MM.1S (cell line): ENCODE data around the gene ABCB10.

Experiments
- DNase-seq: peaks from one replicate; pipeline ENCODE4 v3.0.0-alpha.2; 2015
- H2AFZ ChIP-seq: fragments of 300-600 bp; sonication (generic); 2 replicates; pipeline ENCODE4 v1.6.0; 2016; ENCODE audit warnings: antibody characterized with exemption, low read length
- H3F3A ChIP-seq: fragments of 300-600 bp; sonication (generic); 2 replicates; pipeline ENCODE4 v1.6.1; 2016; ENCODE audit warnings: mild to moderate bottlenecking, antibody characterized with exemption, low read length, moderate library complexity, mixed read lengths; ENCODE audit not compliant: insufficient read depth
- H3K27ac ChIP-seq: fragments of 300-600 bp; sonication (generic); 2 replicates; pipeline ENCODE4 v1.5.1; 2016; ENCODE audit warnings: mild to moderate bottlenecking, low read length
- H3K27me3 ChIP-seq: fragments of 300-600 bp; sonication (generic); replicated peaks from 2 replicates; pipeline ENCODE4 v1.6.0; 2016; ENCODE audit warnings: low read length; ENCODE audit not compliant: insufficient read depth
- H3K36me3 ChIP-seq: fragments of 300-600 bp; sonication (generic); replicated peaks from 2 replicates; pipeline ENCODE4 v1.6.1; 2016; ENCODE audit warnings: mild to moderate bottlenecking, low read length, mixed read lengths; ENCODE audit not compliant: insufficient read depth
- H3K4me1 ChIP-seq: fragments of 300-600 bp; sonication (generic); 2 replicates; pipeline ENCODE4 v1.6.1; 2016; ENCODE audit warnings: low read length, mixed read lengths
- H3K4me2 ChIP-seq: fragments of 300-600 bp; sonication (generic); 2 replicates; pipeline ENCODE4 v1.6.0; 2016; ENCODE audit warnings: low read depth, low read length
- H3K4me3 ChIP-seq: fragments of 300-600 bp; sonication (generic); 2 replicates; pipeline ENCODE4 v1.5.1; 2016; ENCODE audit warnings: low read length, mixed read lengths
- H3K79me2 ChIP-seq: fragments of 300-600 bp; sonication (generic); 2 replicates; pipeline ENCODE4 v1.6.1; 2016; ENCODE audit warnings: mixed run types, low read length, mixed read lengths
- H3K9ac ChIP-seq: fragments of 300-600 bp; sonication (generic); 2 replicates; pipeline ENCODE4 v1.6.1; 2016; ENCODE audit warnings: low read length, mixed read lengths
- H3K9me2 ChIP-seq: fragments of 300-600 bp; sonication (generic); replicated peaks from 2 replicates; pipeline ENCODE4 v1.6.1; 2016; ENCODE audit warnings: mild to moderate bottlenecking, low read length, mixed read lengths; ENCODE audit not compliant: insufficient read depth
- H3K9me3 ChIP-seq: fragments of 300-600 bp; sonication (generic); replicated peaks from 2 replicates; pipeline ENCODE4 v1.6.1; 2016; ENCODE audit warnings: mild to moderate bottlenecking, low read length, mixed read lengths; ENCODE audit not compliant: insufficient read depth
- H4K20me1 ChIP-seq: fragments of 300-600 bp; sonication (generic); 2 replicates; pipeline ENCODE4 v1.6.1; 2016; ENCODE audit warnings: mild to moderate bottlenecking, low read length, moderate library complexity, mixed read lengths; ENCODE audit not compliant: insufficient read depth
- EZH2 ChIP-seq: fragments of 300-600 bp; sonication (generic); optimal IDR thresholded peaks from 2 replicates; pipeline ENCODE3; 2017; ENCODE audit warnings: low read depth, mild to moderate bottlenecking, antibody characterized with exemption, low read length, mixed read lengths
- EZH2phosphoT487 ChIP-seq: fragments of 300-600 bp; sonication (generic); IDR thresholded peaks from 2 replicates; pipeline ENCODE4 v1.6.1; 2018; ENCODE audit warnings: antibody characterized with exemption, low read length
- TF ChIP-seq, protein P1 (sequence below): fragments of 300-600 bp; sonication (generic); IDR thresholded peaks from 2 replicates; pipeline ENCODE4 v1.5.1; 2016; ENCODE audit warnings: antibody characterized with exemption, low read length, mixed read lengths

ABCB10 gene

DNA sequence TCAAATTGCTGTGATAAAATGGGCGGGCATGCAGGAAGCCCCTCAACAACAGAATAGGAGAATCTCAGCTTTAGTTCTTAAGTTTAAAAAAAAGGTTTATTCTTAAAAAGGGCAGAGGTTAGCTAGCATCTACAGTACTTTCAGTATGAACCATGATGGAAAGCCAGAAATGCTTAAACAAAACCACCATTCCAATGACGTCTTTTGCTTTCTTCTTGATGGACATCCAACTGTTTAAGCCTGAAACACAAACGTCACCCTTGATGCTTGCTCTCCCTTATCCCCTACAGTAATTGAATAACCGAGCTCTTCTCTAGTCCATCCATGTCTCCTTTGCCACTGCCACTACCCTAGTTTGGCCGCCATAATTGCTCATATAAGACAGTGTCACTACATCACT lies 41.7 kb upstream of the ABCB10 start:
- Histone ChIP-seq H3K9ac (no peak overlapping the region), H3K4me2 (no peak overlapping the region), H3K4me1 (no peaks in the 10 kb centered on the region), H4K20me1 (no peaks in the 10 kb centered on the region), H3K36me3 (peaks cover 3% of the 10 kb centered on the region; the same call in 1 of the 2 replicates), H3F3A (no peaks in the 10 kb centered on the region), H2AFZ (no peak overlapping the region), H3K79me2 (peaks cover 44% of the 10 kb centered on the region), H3K4me3 (no peak overlapping the region), H3K27ac (no peak overlapping the region), H3K9me2 (no peaks in the 10 kb centered on the region), H3K27me3 (no peaks in the 10 kb centered on the region), H3K9me3 (no peaks in the 10 kb centered on the region)
- no peak for DNase-seq
- TF ChIP-seq, protein P1, sequence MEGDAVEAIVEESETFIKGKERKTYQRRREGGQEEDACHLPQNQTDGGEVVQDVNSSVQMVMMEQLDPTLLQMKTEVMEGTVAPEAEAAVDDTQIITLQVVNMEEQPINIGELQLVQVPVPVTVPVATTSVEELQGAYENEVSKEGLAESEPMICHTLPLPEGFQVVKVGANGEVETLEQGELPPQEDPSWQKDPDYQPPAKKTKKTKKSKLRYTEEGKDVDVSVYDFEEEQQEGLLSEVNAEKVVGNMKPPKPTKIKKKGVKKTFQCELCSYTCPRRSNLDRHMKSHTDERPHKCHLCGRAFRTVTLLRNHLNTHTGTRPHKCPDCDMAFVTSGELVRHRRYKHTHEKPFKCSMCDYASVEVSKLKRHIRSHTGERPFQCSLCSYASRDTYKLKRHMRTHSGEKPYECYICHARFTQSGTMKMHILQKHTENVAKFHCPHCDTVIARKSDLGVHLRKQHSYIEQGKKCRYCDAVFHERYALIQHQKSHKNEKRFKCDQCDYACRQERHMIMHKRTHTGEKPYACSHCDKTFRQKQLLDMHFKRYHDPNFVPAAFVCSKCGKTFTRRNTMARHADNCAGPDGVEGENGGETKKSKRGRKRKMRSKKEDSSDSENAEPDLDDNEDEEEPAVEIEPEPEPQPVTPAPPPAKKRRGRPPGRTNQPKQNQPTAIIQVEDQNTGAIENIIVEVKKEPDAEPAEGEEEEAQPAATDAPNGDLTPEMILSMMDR: no peak
- no peak for TF ChIP-seq EZH2
- TF ChIP-seq EZH2phosphoT487: no peak

DNA sequence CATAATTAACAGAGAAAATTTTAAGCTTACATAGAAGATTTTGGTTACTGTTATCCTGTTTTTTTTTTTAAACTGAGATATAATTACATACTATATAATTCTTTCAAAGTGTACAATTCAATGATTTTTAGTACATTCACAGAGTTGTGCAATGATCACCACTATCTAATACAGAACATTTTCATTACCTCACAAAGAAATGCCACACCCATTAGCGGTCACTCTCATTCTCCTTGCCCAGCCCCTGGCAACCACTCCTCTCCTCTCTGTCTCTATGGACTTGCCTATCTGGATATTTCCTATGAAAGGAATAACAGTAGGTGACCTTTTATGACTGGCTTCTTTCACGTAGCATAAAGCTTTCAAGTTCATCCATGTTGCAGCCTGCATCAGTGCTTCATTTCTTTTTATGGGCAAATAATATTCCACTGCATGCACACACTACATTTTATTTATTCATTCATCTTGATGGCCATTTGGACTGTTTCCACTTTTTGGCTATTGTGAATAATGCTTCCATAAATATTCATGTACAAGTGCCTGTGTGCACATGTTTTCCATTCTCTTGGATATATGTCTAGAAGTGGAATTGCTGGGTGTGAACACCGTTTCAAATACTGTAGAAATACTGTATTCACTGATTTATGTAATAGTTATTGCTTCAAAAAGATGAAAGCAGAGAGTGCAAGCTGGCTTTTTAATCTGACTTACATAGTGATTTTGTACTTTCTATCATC lies 40.9 kb upstream of the ABCB10 start:
- TF ChIP-seq, protein P1: no peak
- TF ChIP-seq EZH2phosphoT487: no peak
- no peak for TF ChIP-seq EZH2
- Histone ChIP-seq H3K27ac (no peak overlapping the region), H3K9ac (no peak overlapping the region), H3K4me2 (no peak overlapping the region), H3K9me3 (no peaks in the 10 kb centered on the region), H3K27me3 (no peaks in the 10 kb centered on the region), H2AFZ (no peak overlapping the region), H3K9me2 (no peaks in the 10 kb centered on the region), H4K20me1 (no peaks in the 10 kb centered on the region), H3K4me1 (no peaks in the 10 kb centered on the region), H3F3A (no peaks in the 10 kb centered on the region), H3K36me3 (peaks cover 5% of the 10 kb centered on the region; the same call in 1 of the 2 replicates), H3K4me3 (no peak overlapping the region), H3K79me2 (peaks cover 47% of the 10 kb centered on the region)
- no peak for DNase-seq

DNA sequence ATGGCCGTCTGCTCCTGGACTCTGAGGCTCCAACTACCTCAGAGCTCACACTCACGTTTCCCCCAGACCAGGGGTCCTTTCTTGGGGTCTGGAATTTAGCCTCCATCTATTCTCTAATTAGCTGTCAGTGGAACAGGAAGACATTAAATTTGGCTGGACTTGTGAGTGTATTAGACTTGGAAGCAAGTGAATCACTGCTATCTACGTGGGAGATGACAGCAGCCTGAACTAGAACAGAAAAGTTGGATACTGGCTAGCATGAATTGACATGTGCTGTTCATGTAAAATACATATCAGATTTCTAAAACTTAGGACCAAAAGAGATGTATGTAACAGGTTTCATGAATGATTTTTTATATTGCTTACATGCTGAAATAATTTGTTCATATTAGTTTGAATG lies 39.4 kb upstream of the ABCB10 start:
- H3K4me2 ChIP-seq: no peak overlapping the region
- H3K9me3 ChIP-seq: no peaks in the 10 kb centered on the region
- H3K9ac ChIP-seq: no peak overlapping the region
- TF ChIP-seq, protein P1: no peak
- no peak for TF ChIP-seq EZH2
- no peak for TF ChIP-seq EZH2phosphoT487
- H3K27me3 ChIP-seq: no peaks in the 10 kb centered on the region
- H3K4me3 ChIP-seq: no peak overlapping the region
- no peaks in the 10 kb centered on the region for H4K20me1 ChIP-seq
- H3F3A ChIP-seq: no peaks in the 10 kb centered on the region
- peaks cover 9% of the 10 kb centered on the region; the same call in 1 of the 2 replicates for H3K36me3 ChIP-seq
- H2AFZ ChIP-seq: no peak overlapping the region
- H3K27ac ChIP-seq: no peak overlapping the region
- H3K4me1 ChIP-seq: no peaks in the 10 kb centered on the region
- DNase-seq: no peak
- no peaks in the 10 kb centered on the region for H3K9me2 ChIP-seq
- H3K79me2 ChIP-seq: peaks cover 50% of the 10 kb centered on the region
